22Rv1 (cell line): ENCODE measurements around the gene RPL3.
A peak's percentile ranks its signal among the peaks of the same experiment; 100 is the strongest.
"Not testable (repeated sequence)": the region's sequence is repeated elsewhere in the genome, so short reads cannot be mapped to it uniquely, and the experiment has no call there.

Experiments
- H3K27ac ChIP-seq: fragments of 450-650 bp; 2 replicates; pipeline ENCODE4 v1.5.1; 2017
- CTCF ChIP-seq: fragments of 450-650 bp; IDR thresholded peaks from 2 replicates; pipeline ENCODE4 v1.5.1; 2017; ENCODE audit warnings: mild to moderate bottlenecking
- ZFX ChIP-seq: fragments of 450-650 bp; IDR thresholded peaks from 2 replicates; pipeline ENCODE4 v1.6.1; 2017; ENCODE audit warnings: antibody characterized with exemption, borderline replicate concordance

Gene RPL3

GRCh38 chr22:39336411-39336810 is 17.0 kb upstream of the RPL3 start:
- no peak for TF ChIP-seq ZFX
- no peak for TF ChIP-seq CTCF
- no peak overlapping the region for H3K27ac ChIP-seq

- TF ChIP-seq ZFX (no peak), CTCF (no peak)
- H3K27ac ChIP-seq, result no peak overlapping the region
These were observed 13.1 kb upstream of the RPL3 start for GRCh38 chr22:39332441-39333064.

GRCh38 chr22:39330553-39330952 is 11.1 kb upstream of the RPL3 start:
- not testable (repeated sequence) for H3K27ac ChIP-seq

GRCh38 chr22:39327995-39328754 is 8.8 kb upstream of the RPL3 start:
- TF ChIP-seq ZFX (no peak), CTCF (no peak)
- H3K27ac ChIP-seq, result no peak overlapping the region

GRCh38 chr22:39325392-39325932 is 6.0 kb upstream of the RPL3 start:
- no peak overlapping the region for H3K27ac ChIP-seq
- TF ChIP-seq ZFX, result no peak
- no peak for TF ChIP-seq CTCF

GRCh38 chr22:39320616-39321029 is 1.2 kb upstream of the RPL3 start:
- peak overlapping the region; percentile 99 for H3K27ac ChIP-seq

- TF ChIP-seq ZFX (no peak), CTCF (no peak)
- peak overlapping the region; percentile 99 for H3K27ac ChIP-seq
These were observed 728 bp downstream of the RPL3 start for GRCh38 chr22:39318507-39319283.
